A549 (cell line): ENCODE data around the gene ZSWIM7. TPM values are rescaled to one million over a fixed set of nuclear protein-coding genes. Genes with fewer than 3 reads are reported as not detected.

Experiments
- ATAC-seq, 2 experiments: fragments of 200-7000 bp in 1 of 2; fragments of >200 bp in 1 of 2; cut with Nextera tagmentation in 1 of 2; cut with Tn5 transposase in 1 of 2; 3 replicates each; pipeline versions ENCODE4 v1.8.0 to v1.9.1; 2018 to 2020; ENCODE audit warnings: mild to moderate bottlenecking in 1 of 2, moderate library complexity in 1 of 2
- CTCF ChIA-PET: fragments of 300-600 bp; sonication (Branson Sonifier 250); formaldehyde crosslinking; extraction: SDS; loops from one replicate; lab custom pipeline; 2021; ENCODE audit warnings: antibody characterized with exemption, inconsistent platforms; lab: Yijun Ruan, JAX
- POLR2A ChIA-PET: fragments of 350-600 bp; formaldehyde crosslinking; extraction: SDS; loops from one replicate; lab custom pipeline; 2021; ENCODE audit warnings: antibody characterized with exemption, inconsistent platforms; lab: Yijun Ruan, JAX
- DNase-seq, 2 experiments: peaks; one replicate each; pipeline versions ENCODE4 v3.0.0 to v3.0.0-alpha.2; 2011 to 2016; ENCODE audit warnings: low read depth in 1 of 2, low spot score in 1 of 2
- FAIRE-seq: peaks from 2 replicates; lab custom pipeline; 2011; peaks lifted over from hg19 to GRCh38; lab: Jason Lieb, UNC
- H3K27ac ChIP-seq, 2 experiments: fragments of >200 bp; sonication (Bioruptor Twin); formaldehyde crosslinking; 3 replicates each; pipeline ENCODE4 v1.5.1; 2016 to 2017
- H3K4me1 ChIP-seq: fragments of >200 bp; sonication (Bioruptor Twin); formaldehyde crosslinking; 3 replicates; pipeline ENCODE4 v1.6.1; 2016
- H3K4me2 ChIP-seq: fragments of >200 bp; sonication (Bioruptor Twin); formaldehyde crosslinking; 3 replicates; pipeline ENCODE4 v1.6.1; 2016
- H3K4me3 ChIP-seq: fragments of >200 bp; sonication (Bioruptor Twin); formaldehyde crosslinking; 3 replicates; pipeline ENCODE4 v1.5.1; 2016
- H3K9me3 ChIP-seq: fragments of >200 bp; sonication (Bioruptor Twin); formaldehyde crosslinking; 3 replicates; pipeline ENCODE4 v1.6.1; 2016
- CBX2 ChIP-seq: fragments of 200-600 bp; sonication (generic); IDR thresholded peaks from 2 replicates; pipeline ENCODE4 v1.6.1; 2016; ENCODE audit warnings: low read depth, mild to moderate bottlenecking, borderline replicate concordance
- CEBPB ChIP-seq, 2 experiments: fragments of >200 bp in 1 of 2; sonication (Bioruptor Twin) in 1 of 2; formaldehyde crosslinking in 1 of 2; IDR thresholded peaks; 2 replicates each; pipeline ENCODE4 v1.6.1; 2012 to 2016
- CHD4 ChIP-seq: fragments of 200-600 bp; sonication (generic); IDR thresholded peaks from 2 replicates; pipeline ENCODE4 v1.6.1; 2016; ENCODE audit warnings: antibody characterized with exemption, mild to moderate bottlenecking, borderline replicate concordance
- EHF ChIP-seq: fragments of 250-450 bp; sonication (Bioruptor Pico); IDR thresholded peaks from 2 replicates; pipeline ENCODE4 v1.5.0; 2020; ENCODE audit warnings: mild to moderate bottlenecking
- EHMT2 ChIP-seq: fragments of 200-600 bp; sonication (generic); IDR thresholded peaks from 2 replicates; pipeline ENCODE4 v1.6.1; 2016; ENCODE audit warnings: antibody characterized with exemption, low read depth, mild to moderate bottlenecking, moderate library complexity
- HDAC2 ChIP-seq: fragments of 200-600 bp; sonication (generic); IDR thresholded peaks from 2 replicates; pipeline ENCODE4 v1.6.1; 2016
- HOXA7 ChIP-seq: fragments of 250-450 bp; sonication (Bioruptor Pico); IDR thresholded peaks from 2 replicates; pipeline ENCODE4 v1.5.0; 2020; ENCODE audit warnings: mild to moderate bottlenecking, moderate library complexity
- JUN ChIP-seq, 2 experiments: fragments of >200 bp; sonication (Bioruptor Twin); formaldehyde crosslinking; IDR thresholded peaks; 2 replicates in 1 of 2; 3 replicates in 1 of 2; pipeline ENCODE4 v1.6.1; 2016 to 2017
- KDM1A ChIP-seq: fragments of 200-600 bp; sonication (generic); IDR thresholded peaks from 2 replicates; pipeline ENCODE4 v1.6.1; 2016; ENCODE audit warnings: low read depth, mild to moderate bottlenecking
- MAZ ChIP-seq: fragments of 150-350 bp; IDR thresholded peaks from 2 replicates; pipeline ENCODE4 v1.6.1; 2014; ENCODE audit warnings: antibody characterized with exemption, low read depth, low read length, borderline replicate concordance
- NPAS2 ChIP-seq: fragments of 250-450 bp; sonication (Bioruptor Pico); IDR thresholded peaks from 2 replicates; pipeline ENCODE4 v1.8.0; 2022; ENCODE audit warnings: mild to moderate bottlenecking, moderate library complexity, borderline replicate concordance
- PHF8 ChIP-seq: fragments of 200-600 bp; sonication (generic); IDR thresholded peaks from 2 replicates; pipeline ENCODE4 v1.6.1; 2016; ENCODE audit warnings: low read depth, mild to moderate bottlenecking, antibody characterized with exemption, moderate library complexity, borderline replicate concordance
- RCOR1 ChIP-seq: fragments of 150-350 bp; IDR thresholded peaks from 2 replicates; pipeline ENCODE4 v1.6.1; 2014; ENCODE audit warnings: antibody characterized with exemption, low read length, low read depth
- RFX5 ChIP-seq: fragments of 450-650 bp; IDR thresholded peaks from 2 replicates; pipeline ENCODE4 v1.7.1; 2014; ENCODE audit warnings: antibody characterized with exemption, mild to moderate bottlenecking, moderate library complexity
- SREBF2 ChIP-seq: fragments of 450-650 bp; IDR thresholded peaks from 2 replicates; pipeline ENCODE4 v1.6.1; 2014; ENCODE audit warnings: mild to moderate bottlenecking, moderate library complexity
- TP53 ChIP-seq: fragments of 250-450 bp; sonication (Bioruptor Pico); IDR thresholded peaks from 2 replicates; pipeline ENCODE4 v1.5.0; 2021; ENCODE audit warnings: mild to moderate bottlenecking, moderate library complexity
- WGBS: methylation state at CpG from one replicate; pipeline ENCODE4 v1.1.6; 2017; ENCODE audit errors: missing lambda C conversion rate; 5-methylcytosine and 5-hydroxymethylcytosine counted together
- polyA plus RNA-seq, 4 experiments: library from polyadenylated mRNA; depleted of rRNA in 3 of 4; stranded (reverse); fragments of >200 nt; fragmentation: RNase III in 1 of 4; extraction: RNeasy Plus Mini Kit Qiagen cat#74134 plus additional on column Dnase treatment in 1 of 4; gene quantifications; 2 replicates in 3 of 4; 3 replicates in 1 of 4; pipeline ENCODE4 v1.2.3, GENCODE V29; 2011 to 2017
- TF ChIP-seq, protein P1 (sequence below): fragments of >200 bp; sonication (Bioruptor Twin); formaldehyde crosslinking; IDR thresholded peaks from 2 replicates; pipeline ENCODE4 v1.6.1; 2016
- TF ChIP-seq, protein P2 (sequence below): fragments of 250-450 bp; sonication (Bioruptor Pico); IDR thresholded peaks from 2 replicates; pipeline ENCODE4 v1.5.0; 2021; ENCODE audit warnings: mild to moderate bottlenecking, moderate library complexity, borderline replicate concordance
- TF ChIP-seq, protein P3 (sequence below): IDR thresholded peaks from 2 replicates; pipeline ENCODE4 v1.6.1; 2012
- TF ChIP-seq, protein P4 (sequence below): fragments of >200 bp; sonication (Bioruptor Twin); formaldehyde crosslinking; IDR thresholded peaks from 3 replicates; pipeline ENCODE4 v1.6.1; 2016
- TF ChIP-seq, protein P5 (sequence below): fragments of 150-350 bp; IDR thresholded peaks from 2 replicates; pipeline ENCODE4 v1.6.1; 2014; ENCODE audit warnings: low read depth, mild to moderate bottlenecking, low read length
- TF ChIP-seq, protein P6 (sequence below): fragments of 450-650 bp; IDR thresholded peaks from 2 replicates; pipeline ENCODE4 v1.6.1; 2014; ENCODE audit warnings: antibody characterized with exemption

Gene ZSWIM7
- polyA plus RNA-seq, 2 of the 4 experiments (the other 2 are of a cell fraction) = 60.0 to 65.5 TPM

DNA sequence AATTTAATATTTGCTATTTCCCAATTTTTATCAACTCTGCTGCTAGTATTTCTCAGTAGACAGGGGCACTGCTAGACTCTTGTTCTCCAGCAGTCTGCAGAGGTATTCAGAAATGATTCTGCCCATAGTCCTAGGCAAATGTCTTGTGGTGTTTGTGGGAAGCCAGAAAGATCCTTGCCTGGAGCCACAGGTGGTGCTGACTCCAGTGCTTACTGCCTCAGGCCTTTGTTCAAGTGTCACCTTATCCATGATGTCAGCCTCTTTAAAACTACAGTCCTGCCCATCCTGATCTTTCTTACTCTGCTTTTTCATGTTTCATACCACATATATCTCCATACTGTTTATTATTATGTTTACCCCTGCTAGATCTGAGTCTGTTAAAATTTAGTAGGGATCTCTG lies 26.5 kb downstream of the ZSWIM7 start:
- FAIRE-seq (no peak), DNase-seq (no peak), ATAC-seq (no peak)
- H3K9me3 ChIP-seq = no peaks in the 10 kb centered on the region
- no peaks in the 10 kb centered on the region for H3K4me1 ChIP-seq
- no peak overlapping the region for H3K4me3 ChIP-seq
- no peak for TF ChIP-seq EHF
- no peak for TF ChIP-seq CHD4
- TF ChIP-seq NPAS2 (CRISPR knock-in tag) = no peak
- TF ChIP-seq HDAC2 = no peak
- TF ChIP-seq TP53 (CRISPR knock-in tag) = no peak
- TF ChIP-seq MAZ = no peak
- TF ChIP-seq HOXA7 (CRISPR knock-in tag) = no peak
- TF ChIP-seq, protein P1, sequence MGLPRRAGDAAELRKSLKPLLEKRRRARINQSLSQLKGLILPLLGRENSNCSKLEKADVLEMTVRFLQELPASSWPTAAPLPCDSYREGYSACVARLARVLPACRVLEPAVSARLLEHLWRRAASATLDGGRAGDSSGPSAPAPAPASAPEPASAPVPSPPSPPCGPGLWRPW = no peak
- no peak for TF ChIP-seq RCOR1
- TF ChIP-seq, protein P2, sequence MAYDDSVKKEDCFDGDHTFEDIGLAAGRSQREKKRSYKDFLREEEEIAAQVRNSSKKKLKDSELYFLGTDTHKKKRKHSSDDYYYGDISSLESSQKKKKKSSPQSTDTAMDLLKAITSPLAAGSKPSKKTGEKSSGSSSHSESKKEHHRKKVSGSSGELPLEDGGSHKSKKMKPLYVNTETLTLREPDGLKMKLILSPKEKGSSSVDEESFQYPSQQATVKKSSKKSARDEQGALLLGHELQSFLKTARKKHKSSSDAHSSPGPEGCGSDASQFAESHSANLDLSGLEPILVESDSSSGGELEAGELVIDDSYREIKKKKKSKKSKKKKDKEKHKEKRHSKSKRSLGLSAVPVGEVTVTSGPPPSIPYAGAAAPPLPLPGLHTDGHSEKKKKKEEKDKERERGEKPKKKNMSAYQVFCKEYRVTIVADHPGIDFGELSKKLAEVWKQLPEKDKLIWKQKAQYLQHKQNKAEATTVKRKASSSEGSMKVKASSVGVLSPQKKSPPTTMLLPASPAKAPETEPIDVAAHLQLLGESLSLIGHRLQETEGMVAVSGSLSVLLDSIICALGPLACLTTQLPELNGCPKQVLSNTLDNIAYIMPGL (CRISPR knock-in tag) = no peak
- no peak for TF ChIP-seq JUN (IDR thresholded peaks at IDR 0.05)
- no peak for TF ChIP-seq PHF8
- TF ChIP-seq RFX5 = no peak
- ChIA-PET POLR2A (no interaction called here), CTCF (interaction anchor here (4.3 kb wide), 1 partner anchor 28 kb away, joined by 21 read pairs; the partner anchor contains the start of gene ADORA2B)
- H3K4me2 ChIP-seq = no peak overlapping the region
- no peak overlapping the region for H3K27ac ChIP-seq

DNA sequence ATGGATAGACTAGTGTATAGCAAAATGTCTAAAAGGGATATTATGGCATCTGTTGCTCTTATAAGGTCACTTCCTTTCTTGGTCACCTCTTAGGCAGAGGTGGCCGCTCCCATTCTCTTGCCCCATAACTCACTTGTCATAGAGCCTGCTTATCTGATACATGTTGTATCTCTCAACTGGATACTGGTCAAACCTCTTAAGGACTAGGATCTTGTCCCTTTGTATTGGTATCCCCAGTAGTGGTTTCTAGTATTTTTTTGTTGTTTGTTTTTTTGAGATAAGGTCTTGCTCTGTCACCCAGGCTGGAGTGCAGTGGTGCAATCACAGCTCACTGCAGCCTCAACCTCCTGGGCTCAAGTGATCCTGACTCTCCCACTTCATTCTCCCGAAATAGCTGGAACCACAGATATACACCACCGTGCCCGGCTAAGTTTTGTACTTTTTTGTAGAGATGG lies 27.0 kb downstream of the ZSWIM7 start:
- no peak for FAIRE-seq
- WGBS = 94% methylated on average over 4 of the region's 4 CpGs
- Histone ChIP-seq H3K4me3 (no peak overlapping the region), H3K4me2 (no peak overlapping the region)
- TF ChIP-seq KDM1A (no peak), CBX2 (no peak), SREBF2 (no peak), HOXA7 (CRISPR knock-in tag) (no peak), EHMT2 (no peak), CEBPB (IDR thresholded peaks at IDR 0.05) (no peak), EHF (no peak)
- TF ChIP-seq, protein P3, sequence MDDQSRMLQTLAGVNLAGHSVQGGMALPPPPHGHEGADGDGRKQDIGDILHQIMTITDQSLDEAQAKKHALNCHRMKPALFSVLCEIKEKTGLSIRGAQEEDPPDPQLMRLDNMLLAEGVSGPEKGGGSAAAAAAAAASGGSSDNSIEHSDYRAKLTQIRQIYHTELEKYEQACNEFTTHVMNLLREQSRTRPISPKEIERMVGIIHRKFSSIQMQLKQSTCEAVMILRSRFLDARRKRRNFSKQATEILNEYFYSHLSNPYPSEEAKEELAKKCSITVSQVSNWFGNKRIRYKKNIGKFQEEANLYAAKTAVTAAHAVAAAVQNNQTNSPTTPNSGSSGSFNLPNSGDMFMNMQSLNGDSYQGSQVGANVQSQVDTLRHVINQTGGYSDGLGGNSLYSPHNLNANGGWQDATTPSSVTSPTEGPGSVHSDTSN = no peak
- TF ChIP-seq, protein P4, sequence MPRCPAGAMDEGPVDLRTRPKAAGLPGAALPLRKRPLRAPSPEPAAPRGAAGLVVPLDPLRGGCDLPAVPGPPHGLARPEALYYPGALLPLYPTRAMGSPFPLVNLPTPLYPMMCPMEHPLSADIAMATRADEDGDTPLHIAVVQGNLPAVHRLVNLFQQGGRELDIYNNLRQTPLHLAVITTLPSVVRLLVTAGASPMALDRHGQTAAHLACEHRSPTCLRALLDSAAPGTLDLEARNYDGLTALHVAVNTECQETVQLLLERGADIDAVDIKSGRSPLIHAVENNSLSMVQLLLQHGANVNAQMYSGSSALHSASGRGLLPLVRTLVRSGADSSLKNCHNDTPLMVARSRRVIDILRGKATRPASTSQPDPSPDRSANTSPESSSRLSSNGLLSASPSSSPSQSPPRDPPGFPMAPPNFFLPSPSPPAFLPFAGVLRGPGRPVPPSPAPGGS = no peak
- TF ChIP-seq, protein P5, sequence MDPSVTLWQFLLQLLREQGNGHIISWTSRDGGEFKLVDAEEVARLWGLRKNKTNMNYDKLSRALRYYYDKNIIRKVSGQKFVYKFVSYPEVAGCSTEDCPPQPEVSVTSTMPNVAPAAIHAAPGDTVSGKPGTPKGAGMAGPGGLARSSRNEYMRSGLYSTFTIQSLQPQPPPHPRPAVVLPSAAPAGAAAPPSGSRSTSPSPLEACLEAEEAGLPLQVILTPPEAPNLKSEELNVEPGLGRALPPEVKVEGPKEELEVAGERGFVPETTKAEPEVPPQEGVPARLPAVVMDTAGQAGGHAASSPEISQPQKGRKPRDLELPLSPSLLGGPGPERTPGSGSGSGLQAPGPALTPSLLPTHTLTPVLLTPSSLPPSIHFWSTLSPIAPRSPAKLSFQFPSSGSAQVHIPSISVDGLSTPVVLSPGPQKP = no peak
- TF ChIP-seq, protein P6, sequence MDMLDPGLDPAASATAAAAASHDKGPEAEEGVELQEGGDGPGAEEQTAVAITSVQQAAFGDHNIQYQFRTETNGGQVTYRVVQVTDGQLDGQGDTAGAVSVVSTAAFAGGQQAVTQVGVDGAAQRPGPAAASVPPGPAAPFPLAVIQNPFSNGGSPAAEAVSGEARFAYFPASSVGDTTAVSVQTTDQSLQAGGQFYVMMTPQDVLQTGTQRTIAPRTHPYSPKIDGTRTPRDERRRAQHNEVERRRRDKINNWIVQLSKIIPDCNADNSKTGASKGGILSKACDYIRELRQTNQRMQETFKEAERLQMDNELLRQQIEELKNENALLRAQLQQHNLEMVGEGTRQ = no peak
- TF ChIP-seq, all 56 proteins: peak for 0
- POLR2A ChIA-PET = no interaction called here
- no peak for DNase-seq
- no peak for ATAC-seq
- CTCF ChIA-PET = interaction anchor here (4.3 kb wide), 1 partner anchor 28 kb away, joined by 21 read pairs; the partner anchor contains the start of gene ADORA2B
- no peaks in the 10 kb centered on the region for H3K9me3 ChIP-seq
- H3K4me1 ChIP-seq = no peaks in the 10 kb centered on the region
- no peak overlapping the region for H3K27ac ChIP-seq
